Measurements from ENCODE around the gene GBP3.
"Not testable (repeated sequence)": the region's sequence is repeated elsewhere in the genome, so short reads cannot be mapped to it uniquely, and the experiment has no call there.

Gene GBP3

DNA sequence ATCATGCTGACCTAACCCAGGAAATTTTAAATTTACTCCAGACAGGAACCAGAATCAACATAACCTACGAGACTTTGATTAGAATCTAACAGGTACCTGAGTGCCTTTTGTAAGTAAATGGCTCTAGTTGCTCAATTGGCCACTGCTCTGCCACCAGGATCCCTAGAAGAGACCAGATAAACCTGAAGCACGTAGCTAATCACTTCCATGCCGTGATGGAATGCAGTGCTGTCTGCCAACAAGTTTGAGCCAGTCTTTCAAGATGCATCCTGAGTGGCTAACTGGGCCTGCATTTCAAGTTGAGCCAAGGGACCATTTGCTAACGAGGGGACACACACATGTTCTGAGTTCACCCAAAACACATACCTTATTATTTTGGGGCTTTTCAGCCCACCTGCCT, 26.5 kb upstream of the GBP3 start:
- H3K23ac ChIP-seq (ENCODE audit: low read length); H4K91ac ChIP-seq (ENCODE audit: low read depth, low read length); H3K27ac ChIP-seq (ENCODE audit: low read depth, low read length); H2AK5ac ChIP-seq (ENCODE audit: low read length); H3K4ac ChIP-seq (ENCODE audit: low read depth, low read length); H3K27me3 ChIP-seq (ENCODE audit: insufficient read depth, low read length); H2AFZ ChIP-seq (ENCODE audit: insufficient read depth, low read length, poor library complexity); H3K4me2 ChIP-seq (ENCODE audit: low read length); H2BK12ac ChIP-seq (ENCODE audit: low read length); H3K4me1 ChIP-seq (ENCODE audit: control insufficient read depth in 1 of 2, insufficient read depth in 2 of 2, low read length in 2 of 2); H3K79me2 ChIP-seq (ENCODE audit: control insufficient read depth, insufficient read depth, low read length, poor library complexity); DNase-seq; H2BK120ac ChIP-seq (ENCODE audit: insufficient read depth, low read length, poor library complexity); H4K12ac ChIP-seq (ENCODE audit: low read depth, low read length); H3K36me3 ChIP-seq (ENCODE audit: control insufficient read depth in 1 of 2, insufficient read depth in 2 of 2, low read length in 2 of 2); H3K14ac ChIP-seq (ENCODE audit: low read length); H3K4me3 ChIP-seq (ENCODE audit: low read depth, low read length); H4K8ac ChIP-seq (ENCODE audit: low read depth, low read length); H2BK5ac ChIP-seq (ENCODE audit: low read depth, low read length, poor library complexity); H3K18ac ChIP-seq (ENCODE audit: low read length); H3K79me1 ChIP-seq (ENCODE audit: low read length); H3K9me3 ChIP-seq (ENCODE audit: insufficient read depth, low read depth, low read length); H3K9ac ChIP-seq (ENCODE audit: low read length): not testable (repeated sequence)
- no CpG with 5 or more reads among the region's 4 CpGs for WGBS (ENCODE audit: extremely low coverage, insufficient coverage, insufficient read length)

DNA sequence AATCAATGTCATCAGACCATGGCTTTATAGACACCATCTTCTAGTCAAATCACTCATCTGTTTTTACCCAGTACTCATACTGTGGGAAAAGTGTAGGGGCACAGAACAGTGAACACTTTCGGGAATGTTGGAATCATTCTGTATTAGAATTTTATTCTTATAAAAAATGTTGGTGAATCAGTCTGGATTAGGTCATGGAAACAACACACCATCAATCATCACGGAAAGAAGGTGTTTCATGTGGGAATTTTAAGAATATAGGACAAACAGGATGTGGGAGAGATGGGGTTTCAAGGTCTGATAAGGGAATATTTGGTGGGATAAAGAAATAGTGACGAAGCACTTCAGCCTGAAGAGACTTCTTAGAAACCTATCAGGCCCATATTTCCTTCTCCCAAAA, 25.1 kb upstream of the GBP3 start:
- no peak overlapping the region for H2BK120ac ChIP-seq (ENCODE audit: insufficient read depth, low read length, poor library complexity)
- no CpG with 5 or more reads among the region's 3 CpGs for WGBS (ENCODE audit: extremely low coverage, insufficient coverage, insufficient read length)
- no peak for DNase-seq
- H3K27ac ChIP-seq (ENCODE audit: low read depth, low read length), result no peak overlapping the region
- H3K4ac ChIP-seq (ENCODE audit: low read depth, low read length), result no peak overlapping the region
- no peak overlapping the region for H4K91ac ChIP-seq (ENCODE audit: low read depth, low read length)
- H3K79me1 ChIP-seq (ENCODE audit: low read length), result no peaks in the 10 kb centered on the region
- H3K36me3 ChIP-seq (ENCODE audit: control insufficient read depth in 1 of 2, insufficient read depth in 2 of 2, low read length in 2 of 2), result no peaks in the 10 kb centered on the region
- H3K4me2 ChIP-seq (ENCODE audit: low read length), result no peak overlapping the region
- H2AK5ac ChIP-seq (ENCODE audit: low read length), result no peak overlapping the region
- no peak overlapping the region for H3K23ac ChIP-seq (ENCODE audit: low read length)
- no peak overlapping the region for H4K12ac ChIP-seq (ENCODE audit: low read depth, low read length)
- peaks cover 0 to 2% of the 10 kb centered on the region in 2 experiments for H3K4me1 ChIP-seq (ENCODE audit: control insufficient read depth in 1 of 2, insufficient read depth in 2 of 2, low read length in 2 of 2)
- no peak overlapping the region for H3K9ac ChIP-seq (ENCODE audit: low read length)
- H3K79me2 ChIP-seq (ENCODE audit: control insufficient read depth, insufficient read depth, low read length, poor library complexity), result no peaks in the 10 kb centered on the region
- no peak overlapping the region for H3K14ac ChIP-seq (ENCODE audit: low read length)
- H3K27me3 ChIP-seq (ENCODE audit: insufficient read depth, low read length), result no peaks in the 10 kb centered on the region
- no peak overlapping the region for H4K8ac ChIP-seq (ENCODE audit: low read depth, low read length)
- no peak overlapping the region for H2BK5ac ChIP-seq (ENCODE audit: low read depth, low read length, poor library complexity)
- no peak overlapping the region for H3K4me3 ChIP-seq (ENCODE audit: low read depth, low read length)
- no peak overlapping the region for H2AFZ ChIP-seq (ENCODE audit: insufficient read depth, low read length, poor library complexity)
- no peak overlapping the region for H2BK12ac ChIP-seq (ENCODE audit: low read length)
- H3K9me3 ChIP-seq (ENCODE audit: insufficient read depth, low read depth, low read length), result no peaks in the 10 kb centered on the region
- H3K18ac ChIP-seq (ENCODE audit: low read length), result no peak overlapping the region

DNA sequence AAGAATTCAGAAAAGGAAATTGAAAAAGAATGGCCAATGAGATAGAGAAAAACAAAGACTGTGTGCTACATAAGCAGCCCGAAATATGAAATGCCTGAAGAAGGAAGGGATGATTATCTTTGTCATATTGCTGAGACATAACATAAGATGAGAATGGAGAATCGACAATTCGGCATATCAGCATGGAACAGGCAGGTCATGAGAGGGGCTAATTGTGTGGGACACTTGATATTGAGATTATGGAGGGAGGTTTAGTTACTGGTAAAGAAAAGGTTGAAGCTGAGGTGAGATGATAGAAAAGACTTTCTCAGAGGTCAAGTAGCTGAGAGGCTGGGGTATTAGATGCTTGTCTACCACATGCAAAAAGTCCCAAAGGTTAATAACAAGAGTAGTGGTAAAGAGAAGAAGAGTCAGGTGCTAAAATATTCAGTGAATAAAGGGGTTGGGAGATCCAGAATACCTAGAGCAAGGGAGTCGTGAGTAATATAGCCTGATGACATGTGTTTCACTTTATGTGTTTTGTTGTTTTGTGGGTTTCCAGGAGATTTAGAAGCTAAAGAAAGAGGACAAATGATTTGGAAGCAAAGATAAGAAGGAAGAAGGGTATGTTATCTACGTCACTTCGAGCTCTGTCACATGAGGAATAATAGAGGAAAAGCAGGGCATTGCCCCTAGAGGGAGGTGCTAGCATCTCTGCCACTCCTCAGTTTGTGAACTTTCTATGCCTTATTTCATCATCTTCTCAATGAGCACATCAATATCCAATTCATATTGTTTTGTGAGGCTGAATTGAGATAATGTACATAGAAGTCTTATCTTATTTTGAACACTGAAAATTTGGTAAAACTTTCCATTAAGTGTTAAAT, 23.9 kb upstream of the GBP3 start:
- H2AK5ac ChIP-seq (ENCODE audit: low read length); H3K27me3 ChIP-seq (ENCODE audit: insufficient read depth, low read length): not testable (repeated sequence)
- no CpG with 5 or more reads among the region's 6 CpGs for WGBS (ENCODE audit: extremely low coverage, insufficient coverage, insufficient read length)

DNA sequence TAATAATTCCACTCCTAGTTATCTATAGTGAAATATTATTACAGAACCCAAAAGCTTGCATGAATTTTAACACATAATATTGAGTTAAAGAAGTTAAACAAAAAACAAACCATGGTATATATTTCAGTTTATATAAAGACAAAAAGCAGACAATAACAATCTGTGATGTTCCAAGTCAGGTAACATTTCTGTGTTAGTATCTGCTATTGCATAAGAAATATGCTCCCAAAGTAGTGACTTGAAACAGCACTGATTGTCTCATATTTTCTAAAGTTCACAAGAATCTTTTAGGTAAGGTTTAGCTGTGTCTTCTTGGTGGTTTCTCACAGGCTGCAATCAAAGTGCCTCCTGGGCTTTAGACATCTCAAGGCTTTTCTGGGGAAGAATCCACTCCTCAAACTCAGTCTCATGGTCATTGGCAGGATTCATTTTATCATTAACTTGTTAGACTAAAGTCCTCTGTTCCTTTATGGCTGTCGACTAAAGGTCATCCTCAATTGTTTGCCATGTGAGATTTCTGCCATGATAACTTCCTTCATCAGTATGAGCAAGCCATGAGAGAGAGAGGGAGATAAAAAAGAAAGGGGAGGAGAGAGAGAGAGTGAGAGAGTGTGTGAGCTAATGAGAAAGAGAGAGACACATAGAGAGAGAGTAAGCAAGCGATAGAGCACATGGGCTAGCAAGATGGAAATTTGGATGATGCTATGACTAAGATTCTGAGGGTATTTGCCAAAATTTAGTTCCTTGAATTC, 22.5 kb upstream of the GBP3 start:
- WGBS (ENCODE audit: extremely low coverage, insufficient coverage, insufficient read length), result no CpG with 5 or more reads among the region's 2 CpGs

More for the DNA sequence above, 23.9 kb upstream of the GBP3 start:
- H3K27ac ChIP-seq (ENCODE audit: low read depth, low read length); H3K4me1 ChIP-seq (ENCODE audit: control insufficient read depth in 1 of 2, insufficient read depth in 2 of 2, low read length in 2 of 2); H3K9me3 ChIP-seq (ENCODE audit: insufficient read depth, low read depth, low read length); H2BK120ac ChIP-seq (ENCODE audit: insufficient read depth, low read length, poor library complexity); H3K4ac ChIP-seq (ENCODE audit: low read depth, low read length); H3K36me3 ChIP-seq (ENCODE audit: control insufficient read depth in 1 of 2, insufficient read depth in 2 of 2, low read length in 2 of 2); H3K79me2 ChIP-seq (ENCODE audit: control insufficient read depth, insufficient read depth, low read length, poor library complexity); H3K4me3 ChIP-seq (ENCODE audit: low read depth, low read length); H4K8ac ChIP-seq (ENCODE audit: low read depth, low read length); H3K79me1 ChIP-seq (ENCODE audit: low read length); H3K9ac ChIP-seq (ENCODE audit: low read length); H3K23ac ChIP-seq (ENCODE audit: low read length); H4K91ac ChIP-seq (ENCODE audit: low read depth, low read length); H2AFZ ChIP-seq (ENCODE audit: insufficient read depth, low read length, poor library complexity); H2BK5ac ChIP-seq (ENCODE audit: low read depth, low read length, poor library complexity); H3K4me2 ChIP-seq (ENCODE audit: low read length); H2BK12ac ChIP-seq (ENCODE audit: low read length); H3K18ac ChIP-seq (ENCODE audit: low read length); H3K14ac ChIP-seq (ENCODE audit: low read length); H4K12ac ChIP-seq (ENCODE audit: low read depth, low read length): not testable (repeated sequence)
- peak in 1 of 2 donors; percentile 49 for DNase-seq

More for the DNA sequence above, 22.5 kb upstream of the GBP3 start:
- H2BK120ac ChIP-seq (ENCODE audit: insufficient read depth, low read length, poor library complexity), result no peak overlapping the region
- DNase-seq, result no peak
- H4K91ac ChIP-seq (ENCODE audit: low read depth, low read length), result no peak overlapping the region
- no peaks in the 10 kb centered on the region for H3K79me1 ChIP-seq (ENCODE audit: low read length)
- no peak overlapping the region for H3K4me2 ChIP-seq (ENCODE audit: low read length)
- H3K27me3 ChIP-seq (ENCODE audit: insufficient read depth, low read length), result no peaks in the 10 kb centered on the region
- H4K12ac ChIP-seq (ENCODE audit: low read depth, low read length), result no peak overlapping the region
- no peak overlapping the region for H3K27ac ChIP-seq (ENCODE audit: low read depth, low read length)
- H3K23ac ChIP-seq (ENCODE audit: low read length), result no peak overlapping the region
- H3K9ac ChIP-seq (ENCODE audit: low read length), result no peak overlapping the region
- H2AFZ ChIP-seq (ENCODE audit: insufficient read depth, low read length, poor library complexity), result no peak overlapping the region
- H3K18ac ChIP-seq (ENCODE audit: low read length), result no peak overlapping the region
- no peak overlapping the region for H3K4ac ChIP-seq (ENCODE audit: low read depth, low read length)
- no peak overlapping the region for H2BK12ac ChIP-seq (ENCODE audit: low read length)
- H3K79me2 ChIP-seq (ENCODE audit: control insufficient read depth, insufficient read depth, low read length, poor library complexity), result peaks cover 2% of the 10 kb centered on the region
- no peak overlapping the region for H2BK5ac ChIP-seq (ENCODE audit: low read depth, low read length, poor library complexity)
- H3K9me3 ChIP-seq (ENCODE audit: insufficient read depth, low read depth, low read length), result peaks cover 4% of the 10 kb centered on the region
- H3K4me1 ChIP-seq (ENCODE audit: control insufficient read depth in 1 of 2, insufficient read depth in 2 of 2, low read length in 2 of 2), result peaks cover 0 to 2% of the 10 kb centered on the region in 2 experiments
- no peak overlapping the region for H3K14ac ChIP-seq (ENCODE audit: low read length)
- H2AK5ac ChIP-seq (ENCODE audit: low read length), result no peak overlapping the region
- H3K4me3 ChIP-seq (ENCODE audit: low read depth, low read length), result no peak overlapping the region
- H4K8ac ChIP-seq (ENCODE audit: low read depth, low read length), result no peak overlapping the region
- H3K36me3 ChIP-seq (ENCODE audit: control insufficient read depth in 1 of 2, insufficient read depth in 2 of 2, low read length in 2 of 2), result no peaks in the 10 kb centered on the region

Measured in trophoblast cell (in vitro differentiated cells and primary cell).